GM19467 (cell line): ENCODE measurements around the gene TRAPPC6A.

ENCODE experiments used
- ATAC-seq: cut with Tn5 transposase; IDR thresholded peaks from one replicate; pipeline ENCODE4 v1.9.1; 2021; ENCODE audit warnings: mild to moderate bottlenecking, moderate library complexity; ENCODE audit not compliant: unreplicated experiment

Gene TRAPPC6A

GRCh38 chr19:45177817-45178261, at the start of gene TRAPPC6A:
TSS of gene TRAPPC6A (minus strand) at chr19:45178237. CDS start at chr19:45178218, 19 bp downstream.
- no peak for ATAC-seq

- no peak for ATAC-seq
Observed at GRCh38 chr19:45224645-45225044, 46.6 kb upstream of the TRAPPC6A start.

GRCh38 chr19:45223879-45224278, 45.8 kb upstream of the TRAPPC6A start:
- no peak for ATAC-seq

- no peak for ATAC-seq
Observed at GRCh38 chr19:45222724-45223123, 44.7 kb upstream of the TRAPPC6A start.

- ATAC-seq, result no peak
Observed at GRCh38 chr19:45218911-45219743, 41.1 kb upstream of the TRAPPC6A start.

- no peak for ATAC-seq
Observed at GRCh38 chr19:45218426-45218825, 40.4 kb upstream of the TRAPPC6A start.

- ATAC-seq, result no peak
Observed at GRCh38 chr19:45217957-45218334, 39.9 kb upstream of the TRAPPC6A start.

- ATAC-seq, result no peak
Observed at GRCh38 chr19:45217193-45217956, 39.3 kb upstream of the TRAPPC6A start.

GRCh38 chr19:45216667-45217066, 38.6 kb upstream of the TRAPPC6A start:
- ATAC-seq, result no peak

- no peak for ATAC-seq
Observed at GRCh38 chr19:45215391-45216191, 37.6 kb upstream of the TRAPPC6A start.

GRCh38 chr19:45213031-45213430, 35.0 kb upstream of the TRAPPC6A start:
- ATAC-seq, result no peak

- no peak for ATAC-seq
Observed at GRCh38 chr19:45211751-45212381, 33.8 kb upstream of the TRAPPC6A start.

GRCh38 chr19:45206328-45206727, 28.3 kb upstream of the TRAPPC6A start:
- no peak for ATAC-seq

- ATAC-seq, result no peak
Observed at GRCh38 chr19:45205810-45206209, 27.8 kb upstream of the TRAPPC6A start.

GRCh38 chr19:45202637-45203036, 24.6 kb upstream of the TRAPPC6A start:
- ATAC-seq, result no peak

GRCh38 chr19:45200568-45200967, 22.5 kb upstream of the TRAPPC6A start:
- no peak for ATAC-seq

- ATAC-seq, result no peak
Observed at GRCh38 chr19:45195764-45196163, 17.7 kb upstream of the TRAPPC6A start.

- no peak for ATAC-seq
Observed at GRCh38 chr19:45191375-45191774, 13.3 kb upstream of the TRAPPC6A start.

- ATAC-seq, result no peak
Observed at GRCh38 chr19:45189971-45190370, 11.9 kb upstream of the TRAPPC6A start.

- no peak for ATAC-seq
Observed at GRCh38 chr19:45187421-45188100, 9.5 kb upstream of the TRAPPC6A start.
